Adrenal gland (tissue), 12 donors: ENCODE results near the gene CARD19. TPM values are rescaled to one million over a fixed set of nuclear protein-coding genes. Genes with fewer than 3 reads are reported as not detected.

Experiments used
- DNase-seq, 7 donors: peaks; one replicate each; pipeline ENCODE4 v3.0.0-alpha.2; 2019 to 2020
- H3K27ac ChIP-seq, 5 donors: fragments of 200-600 bp; sonication (generic) in 4 of 5; 1 replicate in 3 of 5; 2 replicates in 2 of 5; pipeline versions ENCODE4 v1.5.1 to v1.8.0; 2016 to 2020; ENCODE audit warnings: mild to moderate bottlenecking in 1 of 5
- H3K27me3 ChIP-seq: fragments of 200-600 bp; 2 replicates; pipeline ENCODE4 v1.8.0; 2021
- H3K36me3 ChIP-seq, 2 donors: fragments of 200-600 bp; replicated peaks in 1 of 2; 1 replicate in 1 of 2; 2 replicates in 1 of 2; pipeline versions ENCODE4 v1.5.1 to v1.8.0; 2018 to 2022
- H3K4me1 ChIP-seq, 2 donors: fragments of 200-600 bp; replicated peaks in 1 of 2; 1 replicate in 1 of 2; 2 replicates in 1 of 2; pipeline versions ENCODE4 v1.5.1 to v1.8.0; 2018 to 2021
- H3K4me3 ChIP-seq, 4 donors: fragments of 200-600 bp; sonication (generic) in 3 of 4; one replicate each; pipeline ENCODE4 v1.5.1; 2016 to 2018
- H3K9me3 ChIP-seq, 3 donors: fragments of 200-600 bp; sonication (generic) in 1 of 3; replicated peaks in 1 of 3; 1 replicate in 2 of 3; 2 replicates in 1 of 3; pipeline versions ENCODE4 v1.5.1 to v1.8.0; 2016 to 2021
- POLR2A ChIP-seq, 2 donors: fragments of 450-650 bp; IDR thresholded peaks; one replicate each; pipeline ENCODE4 v1.6.1; 2017; ENCODE audit warnings: antibody characterized with exemption in 2 of 2, mild to moderate bottlenecking in 2 of 2, moderate library complexity in 1 of 2
- WGBS, 4 donors: extraction: QIAGEN DNeasy Blood & Tissue Kit in 2 of 4; methylation state at CpG; one replicate each; pipeline versions ENCODE4 v1.1.5 to v1.1.7; 2013 to 2017; 5-methylcytosine and 5-hydroxymethylcytosine counted together
- intact Hi-C, 2 donors: fragments of 100-400 bp; cut with DNase I; formaldehyde crosslinking; loops; one replicate each; pipeline versions ENCODE4 v1.14.1 to v1.15.0; 2022 to 2023
- polyA plus RNA-seq, 3 donors: library from polyadenylated mRNA; stranded (reverse); fragments of 200-250 nt in 2 of 3; fragments of 350-450 nt in 1 of 3; fragmentation: Illumina TruSeq in 1 of 3; extraction: RNeasy Lipid Tissue Mini Kit (QIAGEN cat#74804) in 1 of 3; gene quantifications; one replicate each; pipeline ENCODE4 v1.2.3, GENCODE V29; 2013 to 2014
- total RNA-seq, 9 donors: library from RNA; depleted of rRNA in 4 of 9; stranded (reverse); fragments of >200 nt in 4 of 9; fragments of 120-200 nt in 1 of 9; fragmentation: NEBNext Ultra II Directional in 1 of 9; extraction: Animal tissue kit (Norgen Biotek cat#: 25700) in 1 of 9; gene quantifications; one replicate each; pipeline versions ENCODE4 v1.1.0 to v1.2.4, GENCODE V29; 2013 to 2023
- TF ChIP-seq, protein P1 (sequence below), 6 experiments: fragments of 450-650 bp in 4 of 6; fragments of 200-600 bp in 2 of 6; sonication (generic) in 1 of 6; IDR thresholded peaks; 1 replicate in 5 of 6; 2 replicates in 1 of 6; pipeline versions ENCODE4 v1.5.1 to v1.8.0; 2016 to 2021; ENCODE audit warnings: antibody characterized with exemption in 6 of 6, mild to moderate bottlenecking in 2 of 6, moderate library complexity in 1 of 6
- donor health status: healthy with polysubstance abuse.
- donor health status: Bipolar disorder and iron deficiency.
- donor health status: DM: yes; HTN: yes; CAD: no.
- donor health status: DM: no; HTN: no; CAD: no.
- donor health status: DM: no; HTN: no; CAD: no.
- donor health status: DM: yes; HTN: yes; CAD: no.

CARD19 gene
- total and polyA plus RNA-seq, 12 donors = 10.7 to 75.0 (median 41.3) TPM

GRCh38 chr9:93107825-93108161, 11.8 kb downstream of the CARD19 start:
- peaks cover 0 to 30% of the 10 kb centered on the region in 2 donors for H3K36me3 ChIP-seq
- DNase-seq = peak in 3 of 7 donors; percentile 15 to 48 (median 16)
- intact Hi-C loops = loop anchor here (5.0 to 10.0 kb wide), 3 partner anchors 55 to 197 kb away; no protein-coding TSS in a partner anchor

GRCh38 chr9:93108291-93109041, 12.4 kb downstream of the CARD19 start:
- Histone ChIP-seq H3K4me1 (peaks cover 19 to 33% of the 10 kb centered on the region in 2 donors), H3K27ac (peak overlapping the region in 1 of 5 donors; percentile 17), H3K9me3 (peaks cover 0 to 8% (median 0%) of the 10 kb centered on the region in 3 donors), H3K36me3 (peaks cover 0 to 30% of the 10 kb centered on the region in 2 donors), H3K4me3 (no peak overlapping the region), H3K27me3 (no peaks in the 10 kb centered on the region)
- intact Hi-C loops = loop anchor here (5.0 to 10.0 kb wide), 3 partner anchors 54 to 196 kb away; no protein-coding TSS in a partner anchor
- DNase-seq = peak; percentile 23 to 57 (median 36)
- WGBS, 4 donors = 81 to 83% (median 82%) methylated on average over 11 to 15 of the region's 15 CpGs
- no peak for TF ChIP-seq POLR2A (IDR thresholded peaks at IDR 0.05)
- TF ChIP-seq, protein P1, sequence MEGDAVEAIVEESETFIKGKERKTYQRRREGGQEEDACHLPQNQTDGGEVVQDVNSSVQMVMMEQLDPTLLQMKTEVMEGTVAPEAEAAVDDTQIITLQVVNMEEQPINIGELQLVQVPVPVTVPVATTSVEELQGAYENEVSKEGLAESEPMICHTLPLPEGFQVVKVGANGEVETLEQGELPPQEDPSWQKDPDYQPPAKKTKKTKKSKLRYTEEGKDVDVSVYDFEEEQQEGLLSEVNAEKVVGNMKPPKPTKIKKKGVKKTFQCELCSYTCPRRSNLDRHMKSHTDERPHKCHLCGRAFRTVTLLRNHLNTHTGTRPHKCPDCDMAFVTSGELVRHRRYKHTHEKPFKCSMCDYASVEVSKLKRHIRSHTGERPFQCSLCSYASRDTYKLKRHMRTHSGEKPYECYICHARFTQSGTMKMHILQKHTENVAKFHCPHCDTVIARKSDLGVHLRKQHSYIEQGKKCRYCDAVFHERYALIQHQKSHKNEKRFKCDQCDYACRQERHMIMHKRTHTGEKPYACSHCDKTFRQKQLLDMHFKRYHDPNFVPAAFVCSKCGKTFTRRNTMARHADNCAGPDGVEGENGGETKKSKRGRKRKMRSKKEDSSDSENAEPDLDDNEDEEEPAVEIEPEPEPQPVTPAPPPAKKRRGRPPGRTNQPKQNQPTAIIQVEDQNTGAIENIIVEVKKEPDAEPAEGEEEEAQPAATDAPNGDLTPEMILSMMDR (IDR thresholded peaks at IDR 0.05) = no peak

More at GRCh38 chr9:93107825-93108161, 11.8 kb downstream of the CARD19 start:
- Histone ChIP-seq H3K27me3 (no peaks in the 10 kb centered on the region), H3K4me3 (no peak overlapping the region), H3K27ac (no peak overlapping the region), H3K9me3 (peaks cover 0 to 8% (median 0%) of the 10 kb centered on the region in 3 donors), H3K4me1 (peaks cover 19 to 30% of the 10 kb centered on the region in 2 donors)
- WGBS, 4 donors = 85 to 99% (median 88%) methylated on average over 4 to 6 of the region's 6 CpGs
- TF ChIP-seq POLR2A (IDR thresholded peaks at IDR 0.05) = no peak
- TF ChIP-seq, protein P1 (IDR thresholded peaks at IDR 0.05) = no peak

DNA sequence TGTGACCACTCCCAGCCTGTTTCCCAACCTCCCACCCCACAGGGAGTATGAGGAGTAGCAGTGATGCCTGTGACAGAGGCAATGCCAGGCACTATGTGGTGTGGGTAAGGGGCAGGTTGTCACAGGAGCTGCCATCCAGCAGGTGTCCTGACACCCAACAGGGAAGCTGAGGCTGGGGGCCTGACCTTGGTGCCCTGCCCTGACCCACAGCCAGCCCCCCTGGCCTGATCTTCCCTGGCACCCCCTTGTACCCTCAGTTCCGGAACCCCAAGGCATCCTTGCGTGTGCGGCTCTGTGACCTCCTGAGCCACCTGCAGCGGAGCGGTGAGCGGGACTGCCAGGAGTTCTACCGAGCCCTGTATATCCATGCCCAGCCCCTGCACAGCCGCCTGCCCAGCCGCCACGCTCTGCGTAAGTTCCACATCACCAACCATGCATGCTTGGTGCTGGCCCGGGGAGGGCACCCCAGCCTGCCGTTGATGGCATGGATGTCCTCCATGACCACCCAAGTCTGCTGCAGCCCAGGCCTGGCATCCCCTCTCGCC, 14.4 kb downstream of the CARD19 start:
- H3K27me3 ChIP-seq = no peaks in the 10 kb centered on the region
- H3K27ac ChIP-seq = peak overlapping the region in 1 of 5 donors; percentile 66
- no peaks in the 10 kb centered on the region for H3K9me3 ChIP-seq
- no peak for TF ChIP-seq POLR2A (IDR thresholded peaks at IDR 0.05)
- TF ChIP-seq, protein P1 (IDR thresholded peaks at IDR 0.05) = no peak
- intact Hi-C loops = no loop called here
- WGBS, 4 donors = 86 to 97% (median 96%) methylated on average over 1 to 14 of the region's 14 CpGs
- H3K4me3 ChIP-seq = no peak overlapping the region
- peaks cover 19 to 33% of the 10 kb centered on the region in 2 donors for H3K4me1 ChIP-seq
- peak; percentile 4 to 54 (median 21) for DNase-seq
- peaks cover 0 to 34% of the 10 kb centered on the region in 2 donors for H3K36me3 ChIP-seq

DNA sequence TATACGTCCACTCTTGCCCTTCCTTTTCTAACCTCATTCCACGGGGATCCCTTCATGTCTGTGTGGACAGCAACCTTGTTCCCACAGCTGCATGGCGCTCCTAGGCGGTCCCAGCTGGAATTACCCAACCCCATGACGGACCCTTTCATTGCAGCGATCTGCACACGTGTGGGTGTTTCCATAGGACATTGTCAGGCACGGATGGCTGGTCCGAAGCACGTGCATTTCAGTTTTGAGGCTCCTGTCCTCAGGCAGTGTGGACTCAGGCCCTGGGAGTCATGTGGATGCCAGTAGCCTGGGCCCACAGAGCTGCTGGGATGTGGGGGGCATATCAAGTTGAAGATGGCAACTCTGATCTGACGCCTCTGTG, 15.0 kb downstream of the CARD19 start:
- intact Hi-C loops = no loop called here
- peak; percentile 2 to 46 (median 15) for DNase-seq

More for the DNA sequence above, 15.0 kb downstream of the CARD19 start:
- no peaks in the 10 kb centered on the region for H3K27me3 ChIP-seq
- no peaks in the 10 kb centered on the region for H3K9me3 ChIP-seq
- no peak overlapping the region for H3K4me3 ChIP-seq
- peaks cover 21 to 33% of the 10 kb centered on the region in 2 donors for H3K4me1 ChIP-seq
- WGBS, 4 donors = 87 to 92% (median 90%) methylated on average over 7 to 11 of the region's 11 CpGs
- H3K27ac ChIP-seq = peak overlapping the region in 2 of 5 donors; percentile 77 to 83
- TF ChIP-seq, protein P1 (IDR thresholded peaks at IDR 0.05) = no peak
- no peak for TF ChIP-seq POLR2A (IDR thresholded peaks at IDR 0.05)
- peaks cover 0 to 34% of the 10 kb centered on the region in 2 donors for H3K36me3 ChIP-seq
